AG09319 (cell line): ENCODE data around the gene TTC32.
"Not testable (repeated sequence)": the region's sequence is repeated elsewhere in the genome, so short reads cannot be mapped to it uniquely, and the experiment has no call there.

Source experiments
- DNase-seq: peaks from one replicate; pipeline ENCODE4 v3.0.0-alpha.2; 2010; ENCODE audit warnings: low read depth; ENCODE audit errors: extremely low read depth
- CTCF ChIP-seq: IDR thresholded peaks from 2 replicates; pipeline ENCODE4 v1.5.1; 2011; ENCODE audit warnings: low read depth, mild to moderate bottlenecking, inconsistent platforms, low read length, moderate library complexity

Gene TTC32

GRCh38 chr2:19895535-19895934 lies 6.2 kb downstream of the TTC32 start:
- no peak for DNase-seq
- TF ChIP-seq CTCF, result no peak

DNA sequence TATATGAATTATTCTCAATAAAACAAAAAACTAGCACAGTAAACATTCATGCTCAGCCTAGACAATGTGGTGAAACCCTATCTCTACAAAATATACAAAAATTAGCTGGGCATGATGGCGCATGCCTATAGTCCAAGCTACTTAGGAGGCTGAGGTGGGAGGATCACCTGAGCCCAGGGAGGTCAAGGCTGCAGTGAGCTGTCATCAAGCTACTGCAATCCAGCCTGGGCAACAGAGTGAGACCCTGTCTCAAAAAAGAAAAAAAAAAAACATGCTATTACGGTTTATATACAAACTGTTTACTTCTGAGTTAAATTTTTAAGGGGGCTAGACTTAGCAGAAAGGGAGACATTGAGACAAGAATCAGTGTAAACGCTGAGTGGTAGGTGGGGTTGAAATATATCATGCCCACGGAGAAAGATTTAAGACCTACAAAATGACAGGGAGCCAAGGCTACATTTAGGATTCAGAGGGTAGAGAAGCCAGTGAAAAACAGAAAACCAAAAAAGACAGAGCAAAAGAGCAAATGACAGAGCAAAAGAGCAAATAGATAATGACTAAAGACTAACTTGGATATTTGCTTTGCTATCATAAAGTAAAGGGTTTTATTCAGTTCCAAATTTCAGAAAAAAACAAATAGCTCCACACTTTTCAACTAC lies 7.5 kb downstream of the TTC32 start:
- no peak for TF ChIP-seq CTCF
- DNase-seq, result no peak

DNA sequence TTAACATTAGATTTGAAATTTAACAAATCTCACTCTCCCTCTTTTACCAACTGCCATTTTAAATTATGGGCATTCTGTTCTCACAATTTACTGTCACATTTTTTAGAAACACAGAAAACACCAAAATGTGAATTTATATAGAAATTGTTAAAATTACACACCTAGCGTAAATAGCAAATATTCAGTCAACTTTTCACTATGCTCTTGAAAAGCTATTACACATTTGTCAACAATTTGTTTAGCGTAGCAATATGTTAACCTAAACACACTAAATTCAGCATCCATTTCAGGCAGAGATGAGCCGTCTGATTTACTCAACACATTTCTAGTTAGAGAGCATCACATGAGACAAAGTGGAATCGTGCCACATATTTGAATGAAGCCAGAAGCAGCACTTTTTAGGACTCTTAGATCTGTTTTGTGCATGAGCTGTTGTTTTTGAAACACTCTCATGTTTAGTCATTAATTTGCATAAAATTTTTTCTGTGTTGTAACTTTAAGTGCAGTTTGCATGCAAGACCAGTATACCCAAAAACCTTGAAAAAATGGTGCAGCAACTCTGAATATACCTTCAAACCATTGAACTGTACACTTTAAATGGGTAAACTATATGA lies 8.2 kb downstream of the TTC32 start:
- TF ChIP-seq CTCF, result no peak
- no peak for DNase-seq

DNA sequence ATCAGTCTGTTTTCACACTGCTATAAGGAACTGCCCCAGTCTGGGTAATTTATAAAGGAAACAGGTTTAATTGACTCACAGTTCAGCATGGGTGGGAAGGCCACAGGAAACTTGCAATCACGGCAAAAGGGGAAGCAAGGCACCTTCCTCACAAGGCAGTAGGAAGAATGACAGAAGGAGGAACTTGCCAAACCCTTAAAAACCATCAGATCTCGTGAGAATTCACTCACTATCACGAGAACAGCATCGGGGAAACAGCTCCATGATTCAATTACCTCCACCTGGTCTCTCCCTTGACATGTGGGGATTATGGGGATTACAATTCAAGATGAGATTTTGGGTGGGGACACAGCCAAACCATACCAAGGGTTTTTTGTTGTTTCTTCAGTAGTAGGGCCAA lies 9.8 kb downstream of the TTC32 start:
- DNase-seq, result not testable (repeated sequence)

DNA sequence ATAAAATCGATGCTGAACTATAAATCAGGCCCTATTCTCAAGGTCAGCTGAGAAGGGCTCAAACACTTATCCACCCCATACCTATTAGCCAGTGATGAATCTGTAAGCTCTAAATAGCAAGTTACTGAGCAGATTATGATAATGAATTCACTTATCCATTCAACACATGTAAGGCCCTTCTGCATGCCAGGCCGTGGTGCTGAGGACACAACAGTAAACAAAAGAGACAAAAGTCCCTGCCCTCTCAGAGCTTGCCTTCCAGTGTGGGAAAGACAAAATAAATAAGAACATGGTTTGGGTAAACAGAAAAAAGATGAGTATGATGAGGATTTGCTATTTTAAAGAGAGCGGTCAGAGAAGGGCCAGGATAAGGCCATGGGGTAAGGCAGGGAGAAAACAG lies 11.7 kb downstream of the TTC32 start:
- TF ChIP-seq CTCF, result no peak

DNA sequence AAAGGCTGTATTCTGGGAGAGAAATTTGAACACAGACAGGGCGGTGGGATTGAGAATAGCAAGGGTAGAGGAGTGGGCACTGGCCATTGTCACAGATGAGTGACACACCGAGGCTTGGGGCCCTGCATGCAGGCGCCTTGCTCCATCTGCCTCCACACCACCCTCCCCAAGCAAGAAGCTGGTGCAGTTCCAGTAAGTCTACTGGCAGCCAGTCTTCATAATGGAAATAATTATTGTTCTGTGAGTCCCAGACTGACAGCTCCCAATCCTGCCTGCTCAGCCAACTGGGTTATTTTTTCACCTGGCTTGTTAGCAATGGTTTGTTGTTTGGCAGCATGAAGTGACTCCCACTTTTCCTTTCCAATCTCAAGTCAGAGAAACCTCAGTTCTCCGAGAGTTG lies 13.0 kb downstream of the TTC32 start:
- no peak for TF ChIP-seq CTCF
- no peak for DNase-seq

More for the DNA sequence above, 11.7 kb downstream of the TTC32 start:
- no peak for DNase-seq

- no peak for TF ChIP-seq CTCF
- DNase-seq, result no peak
Observed at GRCh38 chr2:19887510-19887909, 14.3 kb downstream of the TTC32 start.

GRCh38 chr2:19886261-19886660 lies 15.5 kb downstream of the TTC32 start:
- DNase-seq, result no peak
- no peak for TF ChIP-seq CTCF
